DOHH2 (cell line): ENCODE data around the gene SMIM21.

ENCODE experiments used
- EZH2phosphoT487 ChIP-seq: fragments of 200-600 bp; sonication (generic); IDR thresholded peaks from 2 replicates; pipeline ENCODE4 v1.6.1; 2017; ENCODE audit warnings: borderline replicate concordance, mild to moderate bottlenecking, antibody characterized with exemption, low read length, moderate library complexity, mixed read lengths
- TF ChIP-seq, protein P1 (sequence below): fragments of 200-600 bp; sonication (generic); IDR thresholded peaks from one replicate; pipeline ENCODE4 v1.5.1; 2014; ENCODE audit warnings: antibody characterized with exemption, mild to moderate bottlenecking, low read depth, low read length; ENCODE audit not compliant: poor library complexity, severe bottlenecking

DNA sequence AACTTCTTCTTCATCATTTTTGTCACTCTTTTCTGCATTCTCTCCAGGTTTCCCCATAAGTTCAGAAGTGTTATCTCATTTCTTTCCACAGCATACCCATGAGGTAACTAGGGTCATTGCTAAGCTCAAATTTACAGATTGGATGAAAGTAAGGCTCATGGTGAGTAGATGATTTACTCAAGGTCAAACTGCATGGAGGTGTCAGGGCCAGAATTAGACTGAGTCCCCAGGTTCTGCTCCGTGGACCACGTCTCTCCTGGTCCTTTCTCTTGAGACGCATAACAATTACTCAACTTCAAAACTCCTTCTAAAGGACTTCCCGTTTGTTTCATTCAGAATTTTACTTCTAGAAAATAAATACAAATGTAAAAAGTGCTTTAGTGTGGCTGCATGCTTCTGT lies 43.4 kb downstream of the SMIM21 start:
- TF ChIP-seq, protein P1, sequence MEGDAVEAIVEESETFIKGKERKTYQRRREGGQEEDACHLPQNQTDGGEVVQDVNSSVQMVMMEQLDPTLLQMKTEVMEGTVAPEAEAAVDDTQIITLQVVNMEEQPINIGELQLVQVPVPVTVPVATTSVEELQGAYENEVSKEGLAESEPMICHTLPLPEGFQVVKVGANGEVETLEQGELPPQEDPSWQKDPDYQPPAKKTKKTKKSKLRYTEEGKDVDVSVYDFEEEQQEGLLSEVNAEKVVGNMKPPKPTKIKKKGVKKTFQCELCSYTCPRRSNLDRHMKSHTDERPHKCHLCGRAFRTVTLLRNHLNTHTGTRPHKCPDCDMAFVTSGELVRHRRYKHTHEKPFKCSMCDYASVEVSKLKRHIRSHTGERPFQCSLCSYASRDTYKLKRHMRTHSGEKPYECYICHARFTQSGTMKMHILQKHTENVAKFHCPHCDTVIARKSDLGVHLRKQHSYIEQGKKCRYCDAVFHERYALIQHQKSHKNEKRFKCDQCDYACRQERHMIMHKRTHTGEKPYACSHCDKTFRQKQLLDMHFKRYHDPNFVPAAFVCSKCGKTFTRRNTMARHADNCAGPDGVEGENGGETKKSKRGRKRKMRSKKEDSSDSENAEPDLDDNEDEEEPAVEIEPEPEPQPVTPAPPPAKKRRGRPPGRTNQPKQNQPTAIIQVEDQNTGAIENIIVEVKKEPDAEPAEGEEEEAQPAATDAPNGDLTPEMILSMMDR, result no peak
- TF ChIP-seq EZH2phosphoT487, result no peak
